Parathyroid adenoma (tissue), 2 donors: Measurements from ENCODE around the gene IL23R.

Experiments
- H2AFZ ChIP-seq: fragments of 300-600 bp; sonication (generic); one replicate; pipeline ENCODE4 v1.7.0; 2017; ENCODE audit warnings: antibody characterized with exemption, mild to moderate bottlenecking
- H3K27ac ChIP-seq: fragments of 300-600 bp; sonication (generic); one replicate; pipeline ENCODE4 v1.7.0; 2017
- H3K27me3 ChIP-seq: fragments of 300-600 bp; sonication (generic); one replicate; pipeline ENCODE4 v1.7.0; 2017; ENCODE audit warnings: low read length; ENCODE audit not compliant: control insufficient read depth, insufficient read depth
- H3K36me3 ChIP-seq: fragments of 300-600 bp; sonication (generic); one replicate; pipeline ENCODE4 v1.7.0; 2017; ENCODE audit warnings: low read length; ENCODE audit not compliant: control insufficient read depth, insufficient read depth
- H3K4me1 ChIP-seq: fragments of 300-600 bp; sonication (generic); one replicate; pipeline ENCODE4 v1.7.0; 2017; ENCODE audit warnings: control low read depth
- H3K4me2 ChIP-seq: fragments of 300-600 bp; sonication (generic); one replicate; pipeline ENCODE4 v1.7.0; 2017; ENCODE audit warnings: low read length
- H3K4me3 ChIP-seq: fragments of 300-600 bp; sonication (generic); one replicate; pipeline ENCODE4 v1.7.0; 2017; ENCODE audit warnings: low read depth, low read length
- H3K79me2 ChIP-seq: fragments of 300-600 bp; sonication (generic); one replicate; pipeline ENCODE4 v1.7.0; 2017; ENCODE audit warnings: control low read depth
- H3K9ac ChIP-seq: fragments of 300-600 bp; sonication (generic); one replicate; pipeline ENCODE4 v1.7.0; 2017; ENCODE audit warnings: mild to moderate bottlenecking
- H3K9me3 ChIP-seq: fragments of 300-600 bp; sonication (generic); one replicate; pipeline ENCODE4 v1.7.0; 2017; ENCODE audit warnings: low read length; ENCODE audit not compliant: control insufficient read depth
- CTCF ChIP-seq: fragments of 300-600 bp; sonication (generic); IDR thresholded peaks from one replicate; pipeline ENCODE4 v1.7.0; 2017; ENCODE audit warnings: antibody characterized with exemption, mild to moderate bottlenecking
- donor health status: primary hyperparathyroidism.

IL23R gene

GRCh38 chr1:67148516-67149178 lies 17.6 kb upstream of the IL23R start:
- Histone ChIP-seq H3K4me3 (no peak overlapping the region), H3K27ac (no peak overlapping the region), H3K36me3 (no peaks in the 10 kb centered on the region), H3K79me2 (no peaks in the 10 kb centered on the region), H3K9ac (no peak overlapping the region), H3K4me1 (no peaks in the 10 kb centered on the region), H2AFZ (peak overlapping the region; percentile 48), H3K27me3 (no peaks in the 10 kb centered on the region), H3K4me2 (no peak overlapping the region), H3K9me3 (no peaks in the 10 kb centered on the region)
- TF ChIP-seq CTCF, result no peak

- Histone ChIP-seq H3K4me3 (no peak overlapping the region), H3K9me3 (no peaks in the 10 kb centered on the region), H3K27ac (no peak overlapping the region), H3K79me2 (no peaks in the 10 kb centered on the region), H3K4me2 (no peak overlapping the region), H3K36me3 (no peaks in the 10 kb centered on the region), H2AFZ (peak overlapping the region; percentile 48), H3K9ac (no peak overlapping the region), H3K4me1 (no peaks in the 10 kb centered on the region), H3K27me3 (no peaks in the 10 kb centered on the region)
- peak; percentile 49 for TF ChIP-seq CTCF
Observed at GRCh38 chr1:67149179-67149770, 17.0 kb upstream of the IL23R start.

DNA sequence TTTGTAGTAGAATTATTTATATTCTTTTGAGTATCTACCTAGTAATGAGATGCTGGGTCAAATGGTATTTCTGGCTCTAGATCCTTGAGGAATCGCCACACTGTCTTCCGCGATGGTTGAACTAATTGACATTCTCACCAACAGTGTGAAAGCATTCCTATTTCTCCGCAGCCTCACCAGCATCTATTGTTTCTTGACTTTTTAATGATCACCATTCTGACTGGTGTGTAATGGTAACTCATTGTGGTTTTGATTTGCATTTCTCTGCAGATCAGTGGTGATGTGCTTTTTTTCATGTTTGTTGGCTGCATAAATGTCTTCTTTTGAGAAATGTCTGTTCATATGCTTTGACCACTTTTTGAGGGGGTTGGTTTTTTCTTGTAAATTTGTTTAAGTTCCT lies 15.3 kb upstream of the IL23R start:
- Histone ChIP-seq H3K27ac (no peak overlapping the region), H3K9ac (no peak overlapping the region), H3K79me2 (no peaks in the 10 kb centered on the region), H3K36me3 (no peaks in the 10 kb centered on the region), H3K9me3 (no peaks in the 10 kb centered on the region), H3K4me3 (no peak overlapping the region), H3K4me2 (no peak overlapping the region), H3K27me3 (no peaks in the 10 kb centered on the region), H2AFZ (no peak overlapping the region), H3K4me1 (no peaks in the 10 kb centered on the region)
- TF ChIP-seq CTCF, result no peak

DNA sequence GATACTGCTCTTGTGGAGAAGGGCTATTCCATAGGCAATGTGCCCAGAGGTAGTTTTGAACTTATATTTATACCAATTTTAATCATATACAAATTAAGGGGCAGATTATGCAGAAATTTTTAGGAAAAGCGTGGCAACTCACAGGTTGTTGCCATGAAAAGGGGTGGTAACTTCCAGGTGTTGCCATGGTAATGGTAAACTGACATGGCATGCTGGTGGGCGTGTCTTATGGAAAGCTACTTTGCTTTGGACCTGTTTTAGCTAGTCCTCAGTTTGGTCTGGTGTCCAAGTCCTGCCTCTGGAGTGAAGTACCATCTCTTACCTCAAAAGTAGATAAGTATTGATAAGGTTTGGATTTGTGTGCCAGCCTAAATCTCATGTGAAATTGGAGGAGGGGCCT lies 7.9 kb upstream of the IL23R start:
- H3K4me1 ChIP-seq, result no peaks in the 10 kb centered on the region
- H3K9ac ChIP-seq, result no peak overlapping the region
- H2AFZ ChIP-seq, result no peak overlapping the region
- no peak overlapping the region for H3K27ac ChIP-seq
- H3K79me2 ChIP-seq, result no peaks in the 10 kb centered on the region
- TF ChIP-seq CTCF, result no peak
- H3K4me3 ChIP-seq, result no peak overlapping the region
- no peak overlapping the region for H3K4me2 ChIP-seq
- H3K36me3 ChIP-seq, result no peaks in the 10 kb centered on the region
- H3K9me3 ChIP-seq, result no peaks in the 10 kb centered on the region
- H3K27me3 ChIP-seq, result no peaks in the 10 kb centered on the region

DNA sequence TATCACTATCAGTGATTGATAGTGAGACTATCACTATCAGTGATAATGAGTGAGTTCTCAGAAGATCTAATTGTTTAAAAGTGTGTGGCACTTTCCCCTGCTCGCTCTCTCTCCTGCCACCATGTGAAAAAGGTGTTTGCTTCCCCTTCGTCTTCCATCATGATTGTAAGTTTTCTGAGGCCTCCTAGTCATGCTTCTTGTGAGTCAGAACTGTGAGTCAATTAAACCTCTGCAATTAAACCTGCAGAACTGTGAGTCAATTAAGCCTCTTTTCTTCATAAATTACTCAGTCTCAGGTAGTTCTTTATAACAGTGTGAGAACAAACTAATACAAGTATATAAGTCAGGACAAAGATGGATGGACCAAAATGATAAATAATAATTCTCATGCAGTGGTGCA lies 7.0 kb upstream of the IL23R start:
- Histone ChIP-seq H3K9me3 (no peaks in the 10 kb centered on the region), H3K27me3 (no peaks in the 10 kb centered on the region), H3K79me2 (no peaks in the 10 kb centered on the region), H3K4me1 (no peaks in the 10 kb centered on the region), H3K9ac (no peak overlapping the region), H3K4me3 (no peak overlapping the region), H3K27ac (no peak overlapping the region), H2AFZ (no peak overlapping the region), H3K4me2 (no peak overlapping the region), H3K36me3 (no peaks in the 10 kb centered on the region)
- TF ChIP-seq CTCF, result no peak
